Muscle layer of duodenum (tissue), 2 donors: ENCODE results near the gene NR6A1.

Source experiments
- H3K27ac ChIP-seq: one replicate; pipeline ENCODE4 v1.7.0; 2013; ENCODE audit warnings: mild to moderate bottlenecking, low read length
- H3K27me3 ChIP-seq: one replicate; pipeline ENCODE4 v1.7.0; 2013; ENCODE audit warnings: low read depth, mild to moderate bottlenecking, control low read depth, low read length
- H3K36me3 ChIP-seq, 2 donors: one replicate each; pipeline ENCODE4 v1.7.0; 2013; ENCODE audit warnings: low read length in 2 of 2, control low read depth in 1 of 2, mild to moderate bottlenecking in 1 of 2; ENCODE audit not compliant: insufficient read depth in 2 of 2, control insufficient read depth in 1 of 2
- H3K4me1 ChIP-seq, 2 donors: one replicate each; pipeline ENCODE4 v1.7.0; 2013; ENCODE audit warnings: low read length in 2 of 2, mild to moderate bottlenecking in 2 of 2, control low read depth in 1 of 2, moderate library complexity in 1 of 2; ENCODE audit not compliant: insufficient read depth in 2 of 2, control insufficient read depth in 1 of 2
- H3K4me3 ChIP-seq, 2 donors: one replicate each; pipeline ENCODE4 v1.7.0; 2013; ENCODE audit warnings: low read length in 2 of 2, low read depth in 1 of 2, mild to moderate bottlenecking in 1 of 2
- H3K9me3 ChIP-seq, 2 donors: one replicate each; pipeline ENCODE4 v1.7.0; 2013; ENCODE audit warnings: low read length in 2 of 2, control low read depth in 1 of 2, mild to moderate bottlenecking in 1 of 2; ENCODE audit not compliant: control insufficient read depth in 1 of 2
- donor health status: healthy.

The NR6A1 gene

GRCh38 chr9:124493794-124494479, 277.2 kb downstream of the NR6A1 start:
- Histone ChIP-seq H3K4me3 (no peak overlapping the region), H3K27me3 (no peaks in the 10 kb centered on the region), H3K36me3 (no peaks in the 10 kb centered on the region), H3K27ac (no peak overlapping the region), H3K4me1 (no peaks in the 10 kb centered on the region), H3K9me3 (no peaks in the 10 kb centered on the region)

- H3K4me1 ChIP-seq = no peaks in the 10 kb centered on the region
- H3K27me3 ChIP-seq = no peaks in the 10 kb centered on the region
- H3K4me3 ChIP-seq = no peak overlapping the region
- H3K36me3 ChIP-seq = no peaks in the 10 kb centered on the region
- no peaks in the 10 kb centered on the region for H3K9me3 ChIP-seq
- no peak overlapping the region for H3K27ac ChIP-seq
Measured at GRCh38 chr9:124493218-124493617, 277.9 kb downstream of the NR6A1 start.

- no peaks in the 10 kb centered on the region for H3K27me3 ChIP-seq
- no peaks in the 10 kb centered on the region for H3K9me3 ChIP-seq
- H3K27ac ChIP-seq = no peak overlapping the region
- no peaks in the 10 kb centered on the region for H3K36me3 ChIP-seq
- H3K4me3 ChIP-seq = no peak overlapping the region
- H3K4me1 ChIP-seq = no peaks in the 10 kb centered on the region
Measured at GRCh38 chr9:124492818-124493217, 278.3 kb downstream of the NR6A1 start.

- Histone ChIP-seq H3K36me3 (no peaks in the 10 kb centered on the region), H3K27me3 (no peaks in the 10 kb centered on the region), H3K9me3 (no peaks in the 10 kb centered on the region), H3K4me1 (no peaks in the 10 kb centered on the region), H3K4me3 (no peak overlapping the region), H3K27ac (no peak overlapping the region)
Measured at GRCh38 chr9:124491049-124491975, 279.8 kb downstream of the NR6A1 start.

- H3K27me3 ChIP-seq = no peaks in the 10 kb centered on the region
- H3K9me3 ChIP-seq = no peaks in the 10 kb centered on the region
- H3K27ac ChIP-seq = no peak overlapping the region
- no peaks in the 10 kb centered on the region for H3K4me1 ChIP-seq
- H3K36me3 ChIP-seq = no peaks in the 10 kb centered on the region
- no peak overlapping the region for H3K4me3 ChIP-seq
Measured at GRCh38 chr9:124490004-124490403, 281.1 kb downstream of the NR6A1 start.

- no peaks in the 10 kb centered on the region for H3K27me3 ChIP-seq
- no peak overlapping the region for H3K27ac ChIP-seq
- no peaks in the 10 kb centered on the region for H3K4me1 ChIP-seq
- H3K36me3 ChIP-seq = no peaks in the 10 kb centered on the region
- no peak overlapping the region for H3K4me3 ChIP-seq
- H3K9me3 ChIP-seq = no peaks in the 10 kb centered on the region
Measured at GRCh38 chr9:124489222-124489621, 281.9 kb downstream of the NR6A1 start.

- Histone ChIP-seq H3K4me1 (no peaks in the 10 kb centered on the region), H3K4me3 (no peak overlapping the region), H3K27ac (no peak overlapping the region), H3K27me3 (no peaks in the 10 kb centered on the region), H3K9me3 (no peaks in the 10 kb centered on the region), H3K36me3 (no peaks in the 10 kb centered on the region)
Measured at GRCh38 chr9:124488641-124489210, 282.4 kb downstream of the NR6A1 start.

GRCh38 chr9:124487260-124488182, 283.6 kb downstream of the NR6A1 start:
- H3K27me3 ChIP-seq = no peaks in the 10 kb centered on the region
- H3K27ac ChIP-seq = no peak overlapping the region
- H3K9me3 ChIP-seq = no peaks in the 10 kb centered on the region
- no peak overlapping the region for H3K4me3 ChIP-seq
- H3K36me3 ChIP-seq = no peaks in the 10 kb centered on the region
- H3K4me1 ChIP-seq = no peaks in the 10 kb centered on the region

- no peak overlapping the region for H3K27ac ChIP-seq
- no peaks in the 10 kb centered on the region for H3K36me3 ChIP-seq
- H3K9me3 ChIP-seq = no peaks in the 10 kb centered on the region
- no peaks in the 10 kb centered on the region for H3K27me3 ChIP-seq
- H3K4me1 ChIP-seq = no peaks in the 10 kb centered on the region
- no peak overlapping the region for H3K4me3 ChIP-seq
Measured at GRCh38 chr9:124486778-124487259, 284.3 kb downstream of the NR6A1 start.

GRCh38 chr9:124485936-124486335, 285.2 kb downstream of the NR6A1 start:
- Histone ChIP-seq H3K4me3 (no peak overlapping the region), H3K4me1 (no peaks in the 10 kb centered on the region), H3K27me3 (no peaks in the 10 kb centered on the region), H3K9me3 (no peaks in the 10 kb centered on the region), H3K27ac (no peak overlapping the region), H3K36me3 (no peaks in the 10 kb centered on the region)
